Measurements from ENCODE around the gene ARL4A. TPM values are rescaled to one million over a fixed set of nuclear protein-coding genes. Genes with fewer than 3 reads are reported as not detected.

Gene ARL4A
- total RNA-seq, 1 donor from 2014 or later: 22.8 TPM

GRCh38 chr7:12719981-12720865 is 32.8 kb downstream of the ARL4A start:
- Histone ChIP-seq H3K4me3 (ENCODE audit: low read depth, low read length) (no peak overlapping the region), H3K36me3 (ENCODE audit: control insufficient read depth, insufficient read depth, low read length) (no peaks in the 10 kb centered on the region), H3K27me3 (ENCODE audit: control insufficient read depth, insufficient read depth, low read length) (no peaks in the 10 kb centered on the region)
- DNase-seq (ENCODE audit: low read depth): no peak
- TF ChIP-seq CTCF (IDR thresholded peaks at IDR 0.05; ENCODE audit: insufficient read depth, low read length, poor library complexity, severe bottlenecking): no peak

- H3K4me3 ChIP-seq (ENCODE audit: low read depth, low read length): no peak overlapping the region
- no peak for DNase-seq (ENCODE audit: low read depth)
- TF ChIP-seq CTCF (IDR thresholded peaks at IDR 0.05; ENCODE audit: insufficient read depth, low read length, poor library complexity, severe bottlenecking): no peak
- no peaks in the 10 kb centered on the region for H3K27me3 ChIP-seq (ENCODE audit: control insufficient read depth, insufficient read depth, low read length)
- H3K36me3 ChIP-seq (ENCODE audit: control insufficient read depth, insufficient read depth, low read length): no peaks in the 10 kb centered on the region
Observed at GRCh38 chr7:12721286-12721830, 33.9 kb downstream of the ARL4A start.

- no peak overlapping the region for H3K4me3 ChIP-seq (ENCODE audit: low read depth, low read length)
- DNase-seq (ENCODE audit: low read depth): no peak
- TF ChIP-seq CTCF (IDR thresholded peaks at IDR 0.05; ENCODE audit: insufficient read depth, low read length, poor library complexity, severe bottlenecking): no peak
- no peaks in the 10 kb centered on the region for H3K27me3 ChIP-seq (ENCODE audit: control insufficient read depth, insufficient read depth, low read length)
- no peaks in the 10 kb centered on the region for H3K36me3 ChIP-seq (ENCODE audit: control insufficient read depth, insufficient read depth, low read length)
Observed at GRCh38 chr7:12722136-12722535, 34.7 kb downstream of the ARL4A start.

GRCh38 chr7:12722636-12723605 is 35.5 kb downstream of the ARL4A start:
- no peak for DNase-seq (ENCODE audit: low read depth)
- Histone ChIP-seq H3K27me3 (ENCODE audit: control insufficient read depth, insufficient read depth, low read length) (no peaks in the 10 kb centered on the region), H3K4me3 (ENCODE audit: low read depth, low read length) (no peak overlapping the region), H3K36me3 (ENCODE audit: control insufficient read depth, insufficient read depth, low read length) (no peaks in the 10 kb centered on the region)
- no peak for TF ChIP-seq CTCF (IDR thresholded peaks at IDR 0.05; ENCODE audit: insufficient read depth, low read length, poor library complexity, severe bottlenecking)

GRCh38 chr7:12725575-12726316 is 38.3 kb downstream of the ARL4A start:
- no peak for DNase-seq (ENCODE audit: low read depth)
- Histone ChIP-seq H3K36me3 (ENCODE audit: control insufficient read depth, insufficient read depth, low read length) (no peaks in the 10 kb centered on the region), H3K27me3 (ENCODE audit: control insufficient read depth, insufficient read depth, low read length) (no peaks in the 10 kb centered on the region), H3K4me3 (ENCODE audit: low read depth, low read length) (no peak overlapping the region)
- TF ChIP-seq CTCF (IDR thresholded peaks at IDR 0.05; ENCODE audit: insufficient read depth, low read length, poor library complexity, severe bottlenecking): no peak

Measured in kidney epithelial cell (primary cell).